NCI-H2227 treated with DMSO at 0.1 percent for 48 hours (cell line): ENCODE results near the gene CIAO2B.
A peak's percentile ranks its signal among the peaks of the same experiment; 100 is the strongest.
"Not testable (repeated sequence)": the region's sequence is repeated elsewhere in the genome, so short reads cannot be mapped to it uniquely, and the experiment has no call there.

Experiments used
- DNase-seq: peaks from one replicate; lab custom pipeline; 2025; lab: John Stamatoyannopoulos, UW

CIAO2B gene

DNA sequence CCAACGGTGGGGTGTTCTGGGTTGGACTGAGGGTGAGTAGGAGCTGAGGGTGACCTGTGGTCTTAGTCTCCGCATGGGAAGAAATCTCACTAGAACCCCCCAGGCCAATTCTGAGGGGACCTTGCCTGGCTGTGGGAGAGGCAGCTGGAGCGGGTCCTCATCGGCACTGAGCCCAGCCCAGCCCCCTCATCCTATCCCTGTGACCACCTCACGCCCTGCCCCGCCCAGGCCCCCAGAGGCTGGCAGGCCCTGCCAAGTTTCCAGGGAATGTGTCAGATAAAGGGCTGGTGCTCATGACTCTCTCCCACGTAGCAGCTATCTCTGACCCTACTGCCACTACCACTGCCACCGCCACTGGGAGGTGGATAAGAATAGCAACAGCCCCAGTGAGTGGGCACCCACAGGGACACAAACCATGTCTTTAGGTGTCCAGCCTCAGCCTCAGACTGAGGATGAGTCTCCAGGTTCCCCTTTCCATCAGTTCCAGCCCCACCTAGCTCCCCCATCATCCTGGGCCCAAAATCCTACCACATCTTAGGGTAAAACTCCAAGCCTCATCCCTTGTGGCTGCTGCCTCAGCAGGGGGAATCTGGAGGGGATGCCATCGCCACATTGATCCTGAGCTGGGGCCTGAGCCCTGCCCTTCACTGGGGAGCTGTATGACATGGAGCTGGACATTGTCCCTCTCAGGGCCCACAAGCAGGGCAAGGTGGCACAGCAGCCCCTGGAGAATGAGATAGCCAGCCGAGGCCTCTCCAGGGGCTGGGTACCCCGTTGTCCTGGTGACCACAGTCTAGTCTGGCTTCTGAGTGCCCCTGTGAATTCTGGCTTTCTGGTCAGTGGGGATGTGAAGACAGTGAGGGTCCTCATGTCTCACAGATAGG, 30.4 kb downstream of the CIAO2B start:
- DNase-seq, result no peak

- no peak for DNase-seq
Observed at GRCh38 chr16:66902648-66903543, 31.3 kb downstream of the CIAO2B start.

DNA sequence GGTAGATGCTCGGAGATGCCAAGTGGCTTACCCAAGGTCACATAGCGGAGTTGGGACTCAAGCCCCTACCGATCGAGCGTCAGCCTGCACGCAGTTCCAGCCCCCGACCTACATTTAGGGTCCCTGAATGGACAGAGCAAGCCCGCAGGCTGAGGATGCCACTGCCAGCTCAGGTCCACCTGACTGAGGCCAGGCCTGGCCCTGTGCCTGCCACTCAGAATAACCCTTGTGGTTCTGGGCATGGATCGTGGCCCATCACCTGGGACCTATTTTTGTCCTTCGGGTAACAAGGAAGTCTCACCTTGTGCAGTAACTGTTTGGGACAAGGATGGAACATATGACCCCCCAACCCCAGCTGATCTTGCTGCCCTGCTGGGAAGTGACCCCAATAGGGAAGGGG, 32.6 kb downstream of the CIAO2B start:
- no peak for DNase-seq

DNA sequence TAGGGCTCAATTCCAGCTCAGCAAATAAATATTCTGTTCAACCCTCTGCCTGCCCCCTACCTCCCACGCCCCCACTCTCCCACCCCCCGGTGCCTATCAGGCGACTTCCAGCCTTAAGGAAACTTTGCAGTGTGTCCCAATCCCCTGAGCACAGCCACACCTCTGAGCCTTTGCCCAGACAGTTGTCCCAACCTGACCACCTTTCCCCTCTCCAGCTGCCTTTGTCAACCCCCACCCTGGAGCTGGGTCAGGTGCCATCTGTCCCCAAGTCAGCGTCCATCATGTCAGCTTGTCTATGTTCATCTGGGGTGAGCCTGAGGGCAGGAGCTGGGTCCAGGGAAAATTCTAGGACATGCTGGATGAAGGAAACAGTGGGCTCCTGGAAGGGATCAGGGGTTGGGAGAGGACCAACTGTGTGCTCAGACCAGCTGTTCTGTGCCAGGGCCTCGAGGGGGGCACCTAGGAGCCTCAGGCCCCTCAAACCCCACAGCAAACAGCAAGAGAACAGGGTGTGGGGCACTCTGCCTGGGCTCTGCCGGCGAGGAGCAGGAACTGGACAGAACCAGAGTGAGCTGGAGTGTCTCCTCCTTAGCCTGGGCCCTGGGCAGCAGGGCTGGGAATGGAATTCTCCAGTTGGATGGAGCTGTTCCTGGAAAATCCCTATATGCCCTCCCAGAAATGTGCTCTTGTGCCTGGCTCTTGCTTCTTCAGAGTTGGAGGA, 33.3 kb downstream of the CIAO2B start:
- no peak for DNase-seq

- DNase-seq, result peak; percentile 57
Observed at GRCh38 chr16:66899945-66900710, 34.1 kb downstream of the CIAO2B start.

GRCh38 chr16:66899310-66899944, 34.8 kb downstream of the CIAO2B start:
- no peak for DNase-seq

- no peak for DNase-seq
Observed at GRCh38 chr16:66898933-66899309, 35.3 kb downstream of the CIAO2B start.

DNA sequence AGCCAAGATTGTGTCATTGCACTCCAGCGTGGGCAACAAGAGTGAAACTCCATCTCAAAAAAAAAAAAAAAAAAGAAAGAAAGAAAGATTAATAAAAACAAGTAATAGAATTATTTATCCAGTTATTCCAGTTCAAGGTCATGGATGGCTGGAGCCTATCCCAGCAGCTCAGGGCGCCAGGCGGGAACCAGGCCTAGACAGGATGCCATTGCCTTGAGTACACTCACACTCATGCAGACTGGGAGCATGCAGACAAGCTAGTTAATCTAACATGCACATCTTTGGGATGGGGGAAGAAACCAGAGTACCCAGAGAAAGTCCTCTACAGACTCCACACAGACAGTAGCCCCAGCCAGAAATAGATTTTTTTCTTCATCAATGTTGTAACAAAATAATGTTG, 36.0 kb downstream of the CIAO2B start:
- DNase-seq, result no peak

DNA sequence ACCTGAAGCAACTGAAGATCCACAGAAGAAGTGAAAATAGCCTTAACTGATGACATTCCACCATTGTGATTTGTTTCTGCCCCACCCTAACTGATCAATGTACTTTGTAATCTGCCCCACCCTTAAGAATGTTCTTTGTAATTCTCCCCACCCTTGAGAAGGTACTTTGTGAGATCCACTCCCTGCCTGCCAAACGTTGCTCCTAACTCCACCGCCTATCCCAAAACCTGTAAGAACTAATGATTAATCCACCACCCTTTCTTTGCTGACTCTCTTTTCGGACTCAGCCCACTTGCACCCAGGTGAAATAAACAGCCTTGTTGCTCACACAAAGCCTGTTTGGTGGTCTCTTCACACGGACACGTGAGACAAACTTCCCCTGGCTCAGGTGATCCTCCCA, 37.5 kb downstream of the CIAO2B start:
- not testable (repeated sequence) for DNase-seq

DNA sequence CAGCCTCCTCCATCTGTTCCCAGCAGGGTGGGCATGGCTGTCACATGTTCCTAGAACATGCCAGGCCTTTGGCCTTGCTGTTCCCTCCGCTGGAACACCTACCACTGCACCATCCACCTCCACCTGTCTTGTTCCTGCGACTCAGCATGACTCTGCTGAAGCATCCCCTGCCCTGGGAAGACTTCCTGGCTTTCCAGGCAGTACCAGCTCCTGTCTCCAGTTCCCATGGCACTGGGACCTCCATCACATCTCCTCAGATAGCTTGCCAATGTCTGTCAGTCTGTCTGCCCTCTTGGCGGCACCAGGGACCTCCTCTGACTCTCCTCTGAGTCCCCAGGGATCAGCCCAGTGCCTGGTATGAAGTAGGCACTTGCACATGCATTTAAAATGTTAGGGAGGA, 38.2 kb downstream of the CIAO2B start:
- DNase-seq, result no peak

GRCh38 chr16:66895689-66895979, 38.6 kb downstream of the CIAO2B start:
- DNase-seq, result no peak

- DNase-seq, result peak; percentile 52
Observed at GRCh38 chr16:66894948-66895688, 39.1 kb downstream of the CIAO2B start.

DNA sequence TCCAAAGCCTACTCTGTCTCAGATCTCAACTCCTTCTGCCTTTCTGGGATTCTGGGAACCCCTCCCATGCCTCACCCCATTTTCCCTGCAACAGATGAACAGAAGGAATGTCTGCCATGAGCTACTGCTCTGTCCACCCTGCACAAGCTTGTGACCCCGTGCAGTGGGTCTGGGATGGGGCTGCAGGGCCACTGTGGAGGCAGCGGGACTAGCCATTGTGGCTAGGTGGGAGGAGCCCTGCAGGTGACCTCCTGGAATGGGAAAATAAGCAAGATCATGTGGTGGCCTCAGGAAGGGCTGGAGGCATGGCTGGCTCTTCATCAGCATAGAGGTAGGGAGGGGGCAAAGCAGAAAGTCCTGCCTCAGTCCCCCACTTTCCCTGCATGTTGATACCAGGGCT, 40.1 kb downstream of the CIAO2B start:
- DNase-seq, result no peak

DNA sequence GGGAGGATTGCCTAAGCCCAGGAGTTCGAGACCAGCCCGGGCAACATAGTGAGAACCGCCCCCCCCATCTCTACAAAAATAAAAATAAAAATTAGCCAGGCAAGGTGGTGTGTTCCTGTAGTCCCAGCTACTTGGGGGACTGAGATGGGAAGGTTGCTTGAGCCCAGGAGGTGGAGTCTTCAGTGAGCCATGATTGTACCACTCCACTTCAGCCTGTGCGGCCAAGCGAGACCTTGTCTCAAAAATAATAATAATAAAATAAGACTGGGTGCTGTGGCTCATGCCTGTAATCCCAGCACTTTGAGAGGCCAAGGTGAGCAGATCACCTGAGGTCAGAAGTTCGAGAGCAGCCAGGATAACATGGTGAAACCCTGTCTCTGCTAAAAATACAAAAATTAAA, 42.4 kb downstream of the CIAO2B start:
- no peak for DNase-seq

GRCh38 chr16:66891360-66891759, 42.8 kb downstream of the CIAO2B start:
- DNase-seq, result no peak

DNA sequence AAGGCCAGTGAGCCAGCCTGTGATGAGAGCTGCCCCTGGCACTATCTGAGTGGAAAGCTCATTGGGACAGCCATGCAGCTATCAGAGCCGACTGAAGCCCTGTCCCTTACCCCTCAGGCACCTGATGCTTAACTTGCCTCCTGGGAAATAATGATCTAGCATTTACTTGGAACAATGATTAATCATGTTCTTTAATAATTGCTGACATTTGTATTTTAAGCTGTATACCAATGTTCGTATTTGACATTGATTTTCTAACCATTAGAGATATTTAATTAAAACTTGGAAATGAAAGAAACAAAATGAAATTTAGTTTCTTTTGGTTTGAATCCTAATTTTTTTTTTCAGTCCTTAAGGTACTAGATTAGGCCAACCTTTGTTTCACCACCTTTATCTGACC, 43.4 kb downstream of the CIAO2B start:
- DNase-seq, result no peak

- no peak for DNase-seq
Observed at GRCh38 chr16:66889622-66890021, 44.6 kb downstream of the CIAO2B start.

DNA sequence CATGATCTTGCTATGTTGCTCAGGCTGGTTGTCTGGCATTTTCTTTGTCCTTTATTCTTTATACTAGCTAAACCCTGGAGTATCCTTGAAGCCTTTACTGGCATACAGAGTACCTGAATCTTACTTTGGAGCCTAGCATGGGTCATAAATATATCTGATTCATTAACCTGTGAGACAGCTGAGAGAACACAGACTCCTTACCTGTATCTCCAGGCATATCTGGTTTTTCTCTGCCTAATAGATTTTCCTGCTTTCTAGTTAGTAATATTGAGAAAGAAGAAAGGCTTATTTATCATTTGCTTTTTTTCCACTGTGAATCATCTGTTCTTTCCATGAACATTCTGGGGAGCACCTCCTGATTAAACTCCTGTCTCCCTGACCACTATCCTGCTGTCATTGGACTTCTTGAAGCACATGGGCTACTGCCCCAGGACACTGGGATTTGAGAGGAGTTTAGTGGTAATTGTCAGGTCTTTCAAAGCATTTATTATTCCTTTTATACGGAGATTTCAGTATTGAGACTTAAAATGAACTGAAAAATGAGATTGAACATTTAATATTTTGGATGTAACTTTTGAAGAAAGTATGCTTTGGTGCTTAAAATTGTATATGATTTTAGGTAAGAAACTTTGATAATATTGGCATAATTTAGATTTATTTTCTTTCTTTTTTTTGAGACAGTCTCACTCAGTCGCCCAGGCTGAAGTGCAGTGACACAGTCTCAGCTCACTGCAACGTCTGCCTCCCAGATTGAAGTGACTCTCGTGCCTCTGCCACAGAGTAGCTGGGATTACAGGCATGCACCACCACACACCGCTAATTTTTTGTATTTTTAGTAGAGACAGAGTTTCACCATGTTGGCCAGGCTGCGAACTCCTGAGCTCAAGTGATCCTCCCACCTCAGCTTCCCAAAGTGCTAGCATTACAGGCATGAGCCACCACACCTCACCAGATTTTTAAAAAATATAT, 45.3 kb downstream of the CIAO2B start:
- DNase-seq, result no peak

- DNase-seq, result no peak
Observed at GRCh38 chr16:66886914-66887313, 47.3 kb downstream of the CIAO2B start.
